ENCODE data around the gene DOCK4.

Gene DOCK4

GRCh38 chr7:112156412-112156811 is 49.8 kb downstream of the DOCK4 start:
- no peak for DNase-seq (ENCODE audit: low read depth)
- H3K4me3 ChIP-seq (ENCODE audit: low read depth, low read length): no peak overlapping the region

GRCh38 chr7:112154690-112155089 is 51.5 kb downstream of the DOCK4 start:
- TF ChIP-seq CTCF (conservative IDR thresholded peaks at IDR 0.05; ENCODE audit: low read depth, low read length): no peak

More at GRCh38 chr7:112156412-112156811, 49.8 kb downstream of the DOCK4 start:
- no peak for TF ChIP-seq CTCF (conservative IDR thresholded peaks at IDR 0.05; ENCODE audit: low read depth, low read length)

GRCh38 chr7:112152186-112152585 is 54.0 kb downstream of the DOCK4 start:
- no peak for TF ChIP-seq CTCF (conservative IDR thresholded peaks at IDR 0.05; ENCODE audit: low read depth, low read length)
- no peak for DNase-seq (ENCODE audit: low read depth)

More at GRCh38 chr7:112154690-112155089, 51.5 kb downstream of the DOCK4 start:
- DNase-seq (ENCODE audit: low read depth): no peak
- H3K4me3 ChIP-seq (ENCODE audit: low read depth, low read length): no peak overlapping the region

GRCh38 chr7:112150823-112151641 is 55.2 kb downstream of the DOCK4 start:
- DNase-seq (ENCODE audit: low read depth): peak; percentile 34
- H3K4me3 ChIP-seq (ENCODE audit: low read depth, low read length): no peak overlapping the region
- TF ChIP-seq CTCF (conservative IDR thresholded peaks at IDR 0.05; ENCODE audit: low read depth, low read length): no peak

More at GRCh38 chr7:112152186-112152585, 54.0 kb downstream of the DOCK4 start:
- no peak overlapping the region for H3K4me3 ChIP-seq (ENCODE audit: low read depth, low read length)

GRCh38 chr7:112149734-112150133 is 56.5 kb downstream of the DOCK4 start:
- no peak for TF ChIP-seq CTCF (conservative IDR thresholded peaks at IDR 0.05; ENCODE audit: low read depth, low read length)
- no peak overlapping the region for H3K4me3 ChIP-seq (ENCODE audit: low read depth, low read length)
- DNase-seq (ENCODE audit: low read depth): no peak

GRCh38 chr7:112147793-112148361 is 58.3 kb downstream of the DOCK4 start:
- TF ChIP-seq CTCF (conservative IDR thresholded peaks at IDR 0.05; ENCODE audit: low read depth, low read length): no peak
- DNase-seq (ENCODE audit: low read depth): no peak
- no peak overlapping the region for H3K4me3 ChIP-seq (ENCODE audit: low read depth, low read length)
